Measurements from ENCODE around the gene ZNF630. TPM values are rescaled to one million over a fixed set of nuclear protein-coding genes. Genes with fewer than 3 reads are reported as not detected.

ZNF630 gene
- total and polyA plus RNA-seq, 2 of the 8 experiments (the other 6 are each of a cell fraction or from before 2014, with no cell fraction given), result 0.67 to 2.2 TPM

GRCh38 chrX:48022738-48023137 is 48.7 kb downstream of the ZNF630 start (continued):
- TF ChIP-seq NANOG (IDR thresholded peaks at IDR 0.05; ENCODE audit: insufficient read depth, low read depth, low read length, poor library complexity, severe bottlenecking), result no peak
- TF ChIP-seq YY1 (IDR thresholded peaks at IDR 0.05; ENCODE audit: low read depth, low read length), result no peak
- TF ChIP-seq CBX8 (IDR thresholded peaks at IDR 0.05; ENCODE audit: borderline replicate concordance, low read depth, low read length), result no peak
- no peak for TF ChIP-seq RXRA (IDR thresholded peaks at IDR 0.05; ENCODE audit: insufficient read depth, low read depth, low read length)
- TF ChIP-seq RBBP5 (IDR thresholded peaks at IDR 0.05; ENCODE audit: borderline replicate concordance, low read depth, low read length), result no peak
- TF ChIP-seq SIRT6 (IDR thresholded peaks at IDR 0.05; ENCODE audit: low read length), result no peak
- TF ChIP-seq RAD21 (IDR thresholded peaks at IDR 0.05 in 1 of 2, conservative IDR thresholded peaks at IDR 0.05 in 1 of 2; ENCODE audit: low read depth in 2 of 2, low read length in 2 of 2), result no peak

Data from H1 (cell line).